ENCODE results near the gene CCDC201. TPM values are rescaled to one million over a fixed set of nuclear protein-coding genes. Genes with fewer than 3 reads are reported as not detected.
A peak's percentile ranks its signal among the peaks of the same experiment; 100 is the strongest.

The CCDC201 gene
- total RNA-seq, 2 donors from 2014 or later: not detected

DNA sequence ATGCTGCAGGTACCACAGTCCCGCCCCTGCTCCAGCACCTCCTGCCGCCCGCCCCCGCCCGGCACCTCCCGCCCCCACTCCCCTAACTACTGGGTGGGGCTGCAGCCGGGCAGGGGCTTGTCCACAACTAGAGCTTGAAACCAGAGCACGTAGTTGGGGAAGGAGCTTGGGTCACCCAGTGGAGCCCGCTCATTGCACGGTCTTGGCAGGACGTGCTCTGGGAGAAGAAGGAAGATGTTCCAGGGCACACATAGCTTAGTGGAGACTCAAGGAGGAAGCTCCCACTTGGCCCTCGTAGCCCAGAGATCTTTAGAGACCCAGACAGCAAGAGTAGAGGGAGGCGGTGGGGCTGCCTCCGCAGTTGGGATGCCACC, 16.1 kb upstream of the CCDC201 start:
- Mint-ChIP-seq H3K36me3 (ENCODE audit: low read depth) (no peaks in the 10 kb centered on the region), H3K27me3 (ENCODE audit: insufficient read depth) (peaks cover 77% of the 10 kb centered on the region), H3K4me1 (peaks cover 8% of the 10 kb centered on the region), H3K27ac (no peak overlapping the region), H3K4me3 (peak overlapping the region; percentile 53), H3K9me3 (no peaks in the 10 kb centered on the region)
- Histone ChIP-seq H3K9ac (ENCODE audit: extremely low read depth, low read length, poor library complexity, severe bottlenecking) (no peak overlapping the region), H3K4me3 (ENCODE audit: low read length) (peak overlapping the region; percentile 49), H3K9me3 (ENCODE audit: control insufficient read depth, low read length) (no peaks in the 10 kb centered on the region), H3K4me1 (ENCODE audit: control insufficient read depth, insufficient read depth, low read length) (no peaks in the 10 kb centered on the region), H3K27me3 (ENCODE audit: control insufficient read depth, insufficient read depth, low read length, poor library complexity, severe bottlenecking) (peaks cover 42% of the 10 kb centered on the region), H3K36me3 (ENCODE audit: control insufficient read depth, insufficient read depth, low read length) (no peaks in the 10 kb centered on the region), H3K27ac (ENCODE audit: low read depth, low read length) (no peak overlapping the region)
- WGBS, 2 experiments (ENCODE audit: insufficient coverage in 1 of 2, insufficient read length in 1 of 2): 25 to 28% methylated on average over 5 to 12 of the region's 14 CpGs
- TF ChIP-seq, protein P1, sequence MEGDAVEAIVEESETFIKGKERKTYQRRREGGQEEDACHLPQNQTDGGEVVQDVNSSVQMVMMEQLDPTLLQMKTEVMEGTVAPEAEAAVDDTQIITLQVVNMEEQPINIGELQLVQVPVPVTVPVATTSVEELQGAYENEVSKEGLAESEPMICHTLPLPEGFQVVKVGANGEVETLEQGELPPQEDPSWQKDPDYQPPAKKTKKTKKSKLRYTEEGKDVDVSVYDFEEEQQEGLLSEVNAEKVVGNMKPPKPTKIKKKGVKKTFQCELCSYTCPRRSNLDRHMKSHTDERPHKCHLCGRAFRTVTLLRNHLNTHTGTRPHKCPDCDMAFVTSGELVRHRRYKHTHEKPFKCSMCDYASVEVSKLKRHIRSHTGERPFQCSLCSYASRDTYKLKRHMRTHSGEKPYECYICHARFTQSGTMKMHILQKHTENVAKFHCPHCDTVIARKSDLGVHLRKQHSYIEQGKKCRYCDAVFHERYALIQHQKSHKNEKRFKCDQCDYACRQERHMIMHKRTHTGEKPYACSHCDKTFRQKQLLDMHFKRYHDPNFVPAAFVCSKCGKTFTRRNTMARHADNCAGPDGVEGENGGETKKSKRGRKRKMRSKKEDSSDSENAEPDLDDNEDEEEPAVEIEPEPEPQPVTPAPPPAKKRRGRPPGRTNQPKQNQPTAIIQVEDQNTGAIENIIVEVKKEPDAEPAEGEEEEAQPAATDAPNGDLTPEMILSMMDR (conservative IDR thresholded peaks at IDR 0.05): no peak
- DNase-seq: no peak

DNA sequence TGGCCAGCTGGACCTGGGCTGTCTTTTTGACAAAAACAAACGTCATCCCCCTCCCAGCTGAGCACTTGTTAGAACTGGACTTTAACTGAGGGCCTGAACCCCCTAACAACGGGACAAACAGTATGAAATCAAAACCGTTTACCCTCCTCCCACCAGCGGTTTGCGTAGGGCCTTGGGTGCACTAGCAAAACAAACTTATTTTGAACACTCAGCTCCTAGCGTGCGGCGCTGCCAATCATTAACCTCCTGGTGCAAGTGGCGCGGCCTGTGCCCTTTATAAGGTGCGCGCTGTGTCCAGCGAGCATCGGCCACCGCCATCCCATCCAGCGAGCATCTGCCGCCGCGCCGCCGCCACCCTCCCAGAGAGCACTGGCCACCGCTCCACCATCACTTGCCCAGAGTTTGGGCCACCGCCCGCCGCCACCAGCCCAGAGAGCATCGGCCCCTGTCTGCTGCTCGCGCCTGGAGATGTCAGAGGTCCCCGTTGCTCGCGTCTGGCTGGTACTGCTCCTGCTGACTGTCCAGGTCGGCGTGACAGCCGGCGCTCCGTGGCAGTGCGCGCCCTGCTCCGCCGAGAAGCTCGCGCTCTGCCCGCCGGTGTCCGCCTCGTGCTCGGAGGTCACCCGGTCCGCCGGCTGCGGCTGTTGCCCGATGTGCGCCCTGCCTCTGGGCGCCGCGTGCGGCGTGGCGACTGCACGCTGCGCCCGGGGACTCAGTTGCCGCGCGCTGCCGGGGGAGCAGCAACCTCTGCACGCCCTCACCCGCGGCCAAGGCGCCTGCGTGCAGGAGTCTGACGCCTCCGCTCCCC, 15.5 kb upstream of the CCDC201 start, which contains the start of gene IGFBP1:
IGFBP1 (plus strand) TSS at position 304 of the 808 bp plus-strand sequence; CDS start at position 469, 165 bp downstream.
- TF ChIP-seq, protein P1 (conservative IDR thresholded peaks at IDR 0.05): no peak
- no peak within 1 kb of the TSS for H3K27ac Mint-ChIP-seq

DNA sequence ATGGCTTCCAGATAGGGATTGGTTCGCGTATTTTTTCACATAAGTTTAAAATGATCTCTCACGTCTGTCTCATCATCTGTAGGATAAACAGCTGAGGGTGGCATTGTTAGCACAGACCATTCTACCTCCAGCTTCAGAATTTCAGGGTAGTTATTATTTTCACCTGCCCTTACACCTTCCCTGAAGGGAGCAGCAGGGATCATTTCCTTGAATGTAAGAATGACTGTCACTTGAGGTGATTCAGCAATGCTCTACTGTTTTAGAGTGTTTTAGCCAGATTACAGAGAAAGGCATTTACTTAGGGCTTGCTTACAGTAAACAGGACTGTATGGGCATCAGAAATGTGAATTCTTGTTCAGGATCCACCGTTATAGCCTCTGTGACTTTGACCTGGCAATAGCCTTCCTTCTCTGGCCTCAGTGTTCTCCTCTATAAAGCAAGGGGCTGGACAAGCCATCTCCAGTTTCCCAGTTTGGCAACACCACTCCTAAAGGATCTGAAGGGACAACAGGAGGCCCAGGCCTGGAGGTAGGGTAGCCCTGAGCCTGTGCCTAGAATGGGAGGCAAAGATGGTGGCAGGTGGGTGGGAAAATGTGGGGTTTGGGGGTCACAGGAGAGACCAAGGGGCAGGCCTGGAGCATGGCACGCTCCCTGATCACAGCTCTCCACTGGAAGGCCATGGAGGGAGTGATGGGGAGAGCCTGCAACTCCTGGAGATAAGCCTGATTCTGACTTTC, 14.2 kb upstream of the CCDC201 start:
- Mint-ChIP-seq H3K9me3 (no peaks in the 10 kb centered on the region), H3K4me3 (no peak overlapping the region), H3K27me3 (ENCODE audit: insufficient read depth) (peaks cover 64% of the 10 kb centered on the region), H3K27ac (no peak overlapping the region), H3K4me1 (peaks cover 13% of the 10 kb centered on the region), H3K36me3 (ENCODE audit: low read depth) (no peaks in the 10 kb centered on the region)
- H3K27me3 ChIP-seq (ENCODE audit: control insufficient read depth, insufficient read depth, low read length, poor library complexity, severe bottlenecking): peaks cover 42% of the 10 kb centered on the region
- no peak overlapping the region for H3K9ac ChIP-seq (ENCODE audit: extremely low read depth, low read length, poor library complexity, severe bottlenecking)
- no peak for DNase-seq
- TF ChIP-seq, protein P1 (conservative IDR thresholded peaks at IDR 0.05): no peak
- H3K9me3 ChIP-seq (ENCODE audit: control insufficient read depth, low read length): no peaks in the 10 kb centered on the region
- WGBS, 2 experiments (ENCODE audit: insufficient coverage in 1 of 2, insufficient read length in 1 of 2): 89 to 98% methylated on average over 5 of the region's 5 CpGs
- no peaks in the 10 kb centered on the region for H3K4me1 ChIP-seq (ENCODE audit: control insufficient read depth, insufficient read depth, low read length)
- no peak overlapping the region for H3K27ac ChIP-seq (ENCODE audit: low read depth, low read length)
- no peaks in the 10 kb centered on the region for H3K36me3 ChIP-seq (ENCODE audit: control insufficient read depth, insufficient read depth, low read length)
- H3K4me3 ChIP-seq (ENCODE audit: low read length): no peak overlapping the region

More for the DNA sequence above, 15.5 kb upstream of the CCDC201 start, which contains the start of gene IGFBP1:
- Histone ChIP-seq H3K27ac (ENCODE audit: low read depth, low read length) (no peak within 1 kb of the TSS), H3K9ac (ENCODE audit: extremely low read depth, low read length, poor library complexity, severe bottlenecking) (no peak within 1 kb of the TSS), H3K27me3 (ENCODE audit: control insufficient read depth, insufficient read depth, low read length, poor library complexity, severe bottlenecking) (peaks cover 42% of the 10 kb centered on the region), H3K4me3 (ENCODE audit: low read length) (peak within 1 kb of the TSS; percentile 49), H3K4me1 (ENCODE audit: control insufficient read depth, insufficient read depth, low read length) (no peaks in the 10 kb centered on the region), H3K9me3 (ENCODE audit: control insufficient read depth, low read length) (no peaks in the 10 kb centered on the region), H3K36me3 (ENCODE audit: control insufficient read depth, insufficient read depth, low read length) (no peaks in the 10 kb centered on the region)
- Mint-ChIP-seq H3K4me3 (peak within 1 kb of the TSS; percentile 53), H3K4me1 (peaks cover 8% of the 10 kb centered on the region), H3K27me3 (ENCODE audit: insufficient read depth) (peaks cover 71% of the 10 kb centered on the region), H3K9me3 (no peaks in the 10 kb centered on the region), H3K36me3 (ENCODE audit: low read depth) (no peaks in the 10 kb centered on the region)
- 14 to 62% methylated on average over 8 to 73 of the region's 73 CpGs for WGBS, 2 experiments (ENCODE audit: insufficient coverage in 1 of 2, insufficient read length in 1 of 2)
- DNase-seq: peak; percentile 78

Data from endodermal cell (in vitro differentiated cells).